OCI-LY3 (cell line): ENCODE measurements around the gene LEAP2.

ENCODE experiments used
- EZH2phosphoT487 ChIP-seq: fragments of 200-600 bp; shearing (Covaris generic); IDR thresholded peaks from 2 replicates; pipeline ENCODE4 v1.6.1; 2018; ENCODE audit warnings: antibody characterized with exemption, mixed run types, low read depth
- TF ChIP-seq, protein P1 (sequence below): fragments of 200-600, 300-600 bp; sonication (generic); IDR thresholded peaks from 2 replicates; pipeline ENCODE4 v1.5.1; 2014; ENCODE audit warnings: antibody characterized with exemption, low read length, low read depth

DNA sequence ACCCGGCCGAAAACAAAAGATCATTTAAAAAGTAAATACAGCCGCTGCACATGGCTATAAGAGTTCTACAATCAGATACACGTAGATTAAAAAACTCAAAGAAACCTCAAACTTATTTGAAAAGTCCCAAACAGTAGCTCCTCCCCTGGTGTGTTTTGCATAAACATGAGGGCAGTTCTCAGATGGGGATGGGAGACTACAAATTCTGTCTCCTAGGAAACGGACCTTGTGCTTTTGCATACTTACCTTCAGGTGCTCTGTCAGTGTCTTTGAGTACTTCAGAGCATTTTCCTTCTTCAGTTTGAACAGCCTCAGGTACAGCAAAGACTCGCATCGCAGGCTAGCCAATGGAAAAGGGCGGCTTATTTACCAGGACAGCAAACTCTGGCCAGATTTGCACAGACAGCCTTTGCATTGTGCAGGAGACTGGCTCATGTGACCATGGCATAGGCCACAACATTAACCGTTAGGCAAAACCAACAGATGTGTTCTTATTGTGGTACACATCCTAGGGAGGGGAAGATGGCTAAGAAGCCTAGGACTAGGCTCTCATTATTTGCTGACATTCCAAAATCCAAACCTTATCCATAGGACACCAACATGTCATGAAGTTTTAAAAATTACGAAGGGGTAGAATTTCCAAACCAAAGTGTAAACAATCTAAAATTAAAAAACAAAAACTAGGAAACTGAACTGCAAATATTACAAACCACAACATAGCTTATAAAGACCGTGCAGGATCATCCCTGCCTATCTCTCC is 12.8 kb downstream of the LEAP2 start:
- TF ChIP-seq, protein P1, sequence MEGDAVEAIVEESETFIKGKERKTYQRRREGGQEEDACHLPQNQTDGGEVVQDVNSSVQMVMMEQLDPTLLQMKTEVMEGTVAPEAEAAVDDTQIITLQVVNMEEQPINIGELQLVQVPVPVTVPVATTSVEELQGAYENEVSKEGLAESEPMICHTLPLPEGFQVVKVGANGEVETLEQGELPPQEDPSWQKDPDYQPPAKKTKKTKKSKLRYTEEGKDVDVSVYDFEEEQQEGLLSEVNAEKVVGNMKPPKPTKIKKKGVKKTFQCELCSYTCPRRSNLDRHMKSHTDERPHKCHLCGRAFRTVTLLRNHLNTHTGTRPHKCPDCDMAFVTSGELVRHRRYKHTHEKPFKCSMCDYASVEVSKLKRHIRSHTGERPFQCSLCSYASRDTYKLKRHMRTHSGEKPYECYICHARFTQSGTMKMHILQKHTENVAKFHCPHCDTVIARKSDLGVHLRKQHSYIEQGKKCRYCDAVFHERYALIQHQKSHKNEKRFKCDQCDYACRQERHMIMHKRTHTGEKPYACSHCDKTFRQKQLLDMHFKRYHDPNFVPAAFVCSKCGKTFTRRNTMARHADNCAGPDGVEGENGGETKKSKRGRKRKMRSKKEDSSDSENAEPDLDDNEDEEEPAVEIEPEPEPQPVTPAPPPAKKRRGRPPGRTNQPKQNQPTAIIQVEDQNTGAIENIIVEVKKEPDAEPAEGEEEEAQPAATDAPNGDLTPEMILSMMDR = no peak
- TF ChIP-seq EZH2phosphoT487 = no peak
